Left ventricle myocardium inferior (tissue), 1 donor: ENCODE results near the gene NTF4. TPM values are rescaled to one million over a fixed set of nuclear protein-coding genes. Genes with fewer than 3 reads are reported as not detected.
A peak's percentile ranks its signal among the peaks of the same experiment; 100 is the strongest.

Source experiments
- DNase-seq: peaks from one replicate; pipeline ENCODE4 v3.0.0-alpha.2; 2020
- H3K27ac ChIP-seq: fragments of 200-600 bp; replicated peaks from 2 replicates; pipeline ENCODE4 v1.8.0; 2021
- H3K27me3 ChIP-seq: fragments of 200-600 bp; 2 replicates; pipeline ENCODE4 v1.8.0; 2021; ENCODE audit warnings: low read depth
- H3K36me3 ChIP-seq: fragments of 200-600 bp; 2 replicates; pipeline ENCODE4 v1.8.0; 2021
- H3K4me1 ChIP-seq: fragments of 200-600 bp; 2 replicates; pipeline ENCODE4 v1.8.0; 2021
- H3K4me3 ChIP-seq: fragments of 200-600 bp; 2 replicates; pipeline ENCODE4 v1.8.0; 2021; ENCODE audit warnings: mild to moderate bottlenecking, moderate library complexity
- H3K9me3 ChIP-seq: fragments of 200-600 bp; replicated peaks from 2 replicates; pipeline ENCODE4 v1.8.0; 2021
- intact Hi-C: fragments of 100-400 bp; cut with micrococcal nuclease; formaldehyde crosslinking; loops from one replicate; pipeline ENCODE4 v1.11.0; 2022
- total RNA-seq: library from RNA; stranded (reverse); fragmentation: NEBNext Ultra II Directional; extraction: Animal tissue kit (Norgen Biotek cat#: 25700); gene quantifications from one replicate; pipeline ENCODE4 v1.2.1, GENCODE V29; 2021
- TF ChIP-seq, protein P1 (sequence below): fragments of 200-600 bp; IDR thresholded peaks from 2 replicates; pipeline ENCODE4 v1.8.0; 2021; ENCODE audit warnings: antibody characterized with exemption, mild to moderate bottlenecking, borderline replicate concordance
- donor health status: DM: no; HTN: yes; CAD: no; lungs with severe emphysema.

NTF4 gene
- total RNA-seq, 1 donor from 2014 or later: not detected

DNA sequence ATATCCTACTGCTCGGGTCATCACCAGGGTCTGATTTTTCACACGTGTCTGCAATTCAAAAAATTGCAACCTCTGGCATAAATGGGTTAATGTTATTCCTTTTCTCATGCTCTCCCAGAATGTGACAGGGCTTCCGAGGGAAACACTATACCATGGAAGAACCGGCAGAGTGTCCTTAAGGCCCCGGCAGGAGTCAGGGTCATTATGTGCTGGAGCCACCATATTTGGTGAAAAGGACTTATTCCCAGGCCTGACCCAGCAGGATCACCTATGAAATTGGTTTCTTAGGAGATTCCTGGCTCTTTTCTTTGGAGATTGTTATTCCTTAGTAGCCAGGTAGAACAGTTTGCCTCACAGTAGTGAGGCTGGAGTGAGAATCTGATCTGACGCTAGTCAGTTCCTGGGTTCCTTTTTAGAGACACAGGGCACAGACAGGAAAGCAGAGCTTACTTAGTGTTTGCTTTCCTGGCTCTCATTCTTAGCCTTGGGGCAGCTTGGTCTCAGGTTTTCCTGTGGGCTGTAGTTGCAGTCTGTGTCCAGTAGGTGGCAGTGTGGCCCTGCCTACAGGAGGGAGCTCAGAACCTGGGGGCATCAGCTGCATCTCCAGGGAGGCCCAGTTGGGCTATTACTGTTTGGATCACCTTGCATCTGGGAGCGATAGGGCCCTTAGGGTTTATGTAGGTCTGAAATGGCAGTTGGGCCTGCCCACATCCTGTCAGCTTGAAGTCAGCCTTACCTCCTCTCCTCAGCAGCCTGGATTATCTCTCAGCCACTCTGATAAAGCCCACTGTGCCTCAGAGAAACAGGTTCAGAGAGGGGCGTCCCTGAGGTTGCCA lies 33.1 kb upstream of the NTF4 start:
- intact Hi-C loops: loop anchor here (5.0 kb wide), 1 partner anchor 105 kb away; no protein-coding TSS in a partner anchor
- no peak overlapping the region for H3K27ac ChIP-seq
- no peak overlapping the region for H3K4me3 ChIP-seq
- no peaks in the 10 kb centered on the region for H3K9me3 ChIP-seq
- H3K4me1 ChIP-seq: peaks cover 38% of the 10 kb centered on the region
- H3K36me3 ChIP-seq: peaks cover 82% of the 10 kb centered on the region
- no peaks in the 10 kb centered on the region for H3K27me3 ChIP-seq
- TF ChIP-seq, protein P1, sequence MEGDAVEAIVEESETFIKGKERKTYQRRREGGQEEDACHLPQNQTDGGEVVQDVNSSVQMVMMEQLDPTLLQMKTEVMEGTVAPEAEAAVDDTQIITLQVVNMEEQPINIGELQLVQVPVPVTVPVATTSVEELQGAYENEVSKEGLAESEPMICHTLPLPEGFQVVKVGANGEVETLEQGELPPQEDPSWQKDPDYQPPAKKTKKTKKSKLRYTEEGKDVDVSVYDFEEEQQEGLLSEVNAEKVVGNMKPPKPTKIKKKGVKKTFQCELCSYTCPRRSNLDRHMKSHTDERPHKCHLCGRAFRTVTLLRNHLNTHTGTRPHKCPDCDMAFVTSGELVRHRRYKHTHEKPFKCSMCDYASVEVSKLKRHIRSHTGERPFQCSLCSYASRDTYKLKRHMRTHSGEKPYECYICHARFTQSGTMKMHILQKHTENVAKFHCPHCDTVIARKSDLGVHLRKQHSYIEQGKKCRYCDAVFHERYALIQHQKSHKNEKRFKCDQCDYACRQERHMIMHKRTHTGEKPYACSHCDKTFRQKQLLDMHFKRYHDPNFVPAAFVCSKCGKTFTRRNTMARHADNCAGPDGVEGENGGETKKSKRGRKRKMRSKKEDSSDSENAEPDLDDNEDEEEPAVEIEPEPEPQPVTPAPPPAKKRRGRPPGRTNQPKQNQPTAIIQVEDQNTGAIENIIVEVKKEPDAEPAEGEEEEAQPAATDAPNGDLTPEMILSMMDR: peak; percentile 100
- DNase-seq: peak; percentile 51

DNA sequence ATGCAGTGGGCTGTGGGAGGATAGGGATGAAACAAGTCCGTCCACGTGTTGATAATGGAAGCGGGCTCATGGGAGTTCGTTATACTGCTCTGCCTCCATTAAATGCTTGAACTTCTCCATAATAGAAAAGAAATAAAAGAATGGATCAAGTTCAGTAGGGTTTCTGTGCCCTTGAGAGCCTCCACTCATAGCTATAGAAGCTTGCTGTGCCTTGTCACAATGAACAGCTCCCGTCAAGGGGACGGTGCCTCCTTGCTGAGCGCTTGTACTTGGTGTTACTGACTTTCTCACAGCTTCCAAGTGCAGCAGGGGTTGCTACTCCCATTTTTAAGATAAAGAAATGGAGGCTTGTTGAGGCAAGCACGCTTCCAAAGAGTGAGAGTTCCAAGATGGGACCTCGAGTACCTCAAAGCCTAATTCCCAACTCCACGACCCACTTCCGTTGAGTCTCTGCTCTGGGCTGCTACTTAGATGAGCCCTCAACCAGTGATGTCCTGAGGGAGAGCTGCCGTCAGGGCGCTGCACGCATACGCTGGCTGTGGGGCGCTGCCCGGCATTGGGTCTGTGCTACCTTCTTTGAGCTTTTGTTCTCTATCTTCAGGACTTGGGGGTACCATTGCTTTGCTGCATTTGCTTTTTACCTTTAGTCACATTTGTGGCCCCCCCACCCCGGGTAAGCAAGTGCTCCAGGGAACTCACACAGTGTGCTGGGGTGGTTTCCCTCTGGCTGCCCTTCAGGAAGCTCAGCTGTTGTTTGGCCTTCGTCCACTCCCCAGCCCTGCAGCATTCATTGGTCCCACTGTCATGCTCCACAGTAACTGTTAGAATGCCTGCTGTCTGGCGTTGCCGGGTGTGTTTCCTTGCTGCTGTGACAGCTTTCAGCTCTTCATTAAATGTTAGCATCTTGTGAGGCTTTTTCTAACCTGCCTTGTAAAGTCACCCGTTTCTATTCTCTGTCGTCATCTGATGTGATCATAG lies 30.2 kb upstream of the NTF4 start:
- H3K36me3 ChIP-seq: peaks cover 82% of the 10 kb centered on the region
- no peaks in the 10 kb centered on the region for H3K9me3 ChIP-seq
- TF ChIP-seq, protein P1: no peak
- DNase-seq: peak; percentile 69
- intact Hi-C loops: loop anchor here (5.0 kb wide), 1 partner anchor 108 kb away; no protein-coding TSS in a partner anchor
- no peak overlapping the region for H3K4me3 ChIP-seq
- peak overlapping the region; percentile 63 for H3K27ac ChIP-seq
- H3K4me1 ChIP-seq: peaks cover 38% of the 10 kb centered on the region
- no peaks in the 10 kb centered on the region for H3K27me3 ChIP-seq

DNA sequence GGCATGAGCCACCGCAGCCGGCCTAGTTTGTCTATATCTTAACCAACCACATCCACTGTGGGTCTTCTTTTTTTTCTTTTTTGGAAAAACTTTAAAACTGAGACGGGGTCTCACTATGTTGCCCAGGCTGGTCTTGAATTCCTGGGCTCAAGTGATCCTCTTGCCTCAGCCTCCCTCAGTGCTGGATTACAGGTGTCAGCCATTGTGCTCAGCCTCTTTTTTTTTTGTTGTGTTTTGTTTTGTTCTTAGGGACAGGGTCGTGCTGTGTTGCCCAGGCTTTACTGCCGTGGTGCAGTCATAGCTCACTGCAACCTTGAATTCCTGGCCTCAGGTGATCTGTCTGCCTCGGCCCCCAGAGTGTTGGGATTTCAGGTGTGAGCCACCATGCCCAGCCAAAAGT lies 28.1 kb upstream of the NTF4 start:
- Histone ChIP-seq H3K36me3 (peaks cover 75% of the 10 kb centered on the region), H3K4me1 (peaks cover 47% of the 10 kb centered on the region), H3K9me3 (no peaks in the 10 kb centered on the region), H3K27me3 (no peaks in the 10 kb centered on the region), H3K4me3 (no peak overlapping the region), H3K27ac (no peak overlapping the region)
- no peak for DNase-seq
- intact Hi-C loops: no loop called here
- TF ChIP-seq, protein P1: no peak

DNA sequence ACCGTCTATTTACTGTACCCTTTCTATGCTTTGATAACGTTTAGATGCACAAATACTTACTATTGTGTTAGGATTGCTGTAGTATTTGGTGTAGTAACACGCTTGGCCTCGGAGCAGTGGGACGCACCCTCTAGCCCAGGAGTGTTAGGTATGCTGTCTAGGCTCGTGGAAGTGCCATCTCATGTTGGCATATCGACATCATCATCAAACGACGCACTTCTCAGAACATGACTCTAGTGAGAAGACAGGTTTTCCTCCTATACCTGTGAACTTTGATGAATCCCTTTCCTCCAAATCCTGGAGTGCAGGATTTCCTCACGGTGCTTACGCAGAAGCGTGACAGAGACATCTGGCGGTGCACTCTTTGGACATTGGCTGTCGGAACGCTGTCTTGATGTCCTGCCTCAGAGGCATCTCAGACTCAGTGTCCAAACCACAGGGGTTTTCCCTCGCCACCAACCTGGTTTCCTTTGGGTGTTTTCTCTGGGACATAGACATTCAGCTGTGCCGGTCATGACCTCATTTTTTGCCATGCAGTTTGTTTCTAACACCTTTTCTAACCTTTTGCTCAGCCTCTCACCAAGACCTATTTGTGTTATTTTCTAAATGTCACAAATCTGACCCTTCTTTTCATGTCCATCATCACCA lies 26.9 kb upstream of the NTF4 start:
- DNase-seq: no peak
- intact Hi-C loops: no loop called here

More for the DNA sequence above, 26.9 kb upstream of the NTF4 start:
- Histone ChIP-seq H3K4me1 (peaks cover 52% of the 10 kb centered on the region), H3K27me3 (no peaks in the 10 kb centered on the region), H3K9me3 (no peaks in the 10 kb centered on the region), H3K4me3 (no peak overlapping the region), H3K27ac (no peak overlapping the region), H3K36me3 (peaks cover 73% of the 10 kb centered on the region)
- TF ChIP-seq, protein P1: no peak
